Measurements from ENCODE around the gene TMEM145.
A peak's percentile ranks its signal among the peaks of the same experiment; 100 is the strongest.
"Not testable (repeated sequence)": the region's sequence is repeated elsewhere in the genome, so short reads cannot be mapped to it uniquely, and the experiment has no call there.

Gene TMEM145

GRCh38 chr19:42325308-42325895, 12.3 kb downstream of the TMEM145 start, which contains the start of gene MEGF8:
Gene MEGF8, plus strand, starts transcription at chr19:42325635. Its CDS starts 609 bp downstream, at chr19:42326244.
- Histone ChIP-seq H3K36me3 (ENCODE audit: control insufficient read depth, insufficient read depth, low read length) (no peaks in the 10 kb centered on the region), H3K27me3 (ENCODE audit: control insufficient read depth, insufficient read depth, low read length) (peaks cover 15% of the 10 kb centered on the region), H3K9me3 (ENCODE audit: control insufficient read depth, insufficient read depth, low read length) (no peaks in the 10 kb centered on the region), H3K4me1 (ENCODE audit: control insufficient read depth, insufficient read depth, low read length) (peaks cover 4% of the 10 kb centered on the region), H3K4me3 (ENCODE audit: low read depth, low read length) (peak within 1 kb of the TSS; percentile 84), H3K9ac (ENCODE audit: low read depth, low read length) (peak within 1 kb of the TSS; percentile 83)

DNA sequence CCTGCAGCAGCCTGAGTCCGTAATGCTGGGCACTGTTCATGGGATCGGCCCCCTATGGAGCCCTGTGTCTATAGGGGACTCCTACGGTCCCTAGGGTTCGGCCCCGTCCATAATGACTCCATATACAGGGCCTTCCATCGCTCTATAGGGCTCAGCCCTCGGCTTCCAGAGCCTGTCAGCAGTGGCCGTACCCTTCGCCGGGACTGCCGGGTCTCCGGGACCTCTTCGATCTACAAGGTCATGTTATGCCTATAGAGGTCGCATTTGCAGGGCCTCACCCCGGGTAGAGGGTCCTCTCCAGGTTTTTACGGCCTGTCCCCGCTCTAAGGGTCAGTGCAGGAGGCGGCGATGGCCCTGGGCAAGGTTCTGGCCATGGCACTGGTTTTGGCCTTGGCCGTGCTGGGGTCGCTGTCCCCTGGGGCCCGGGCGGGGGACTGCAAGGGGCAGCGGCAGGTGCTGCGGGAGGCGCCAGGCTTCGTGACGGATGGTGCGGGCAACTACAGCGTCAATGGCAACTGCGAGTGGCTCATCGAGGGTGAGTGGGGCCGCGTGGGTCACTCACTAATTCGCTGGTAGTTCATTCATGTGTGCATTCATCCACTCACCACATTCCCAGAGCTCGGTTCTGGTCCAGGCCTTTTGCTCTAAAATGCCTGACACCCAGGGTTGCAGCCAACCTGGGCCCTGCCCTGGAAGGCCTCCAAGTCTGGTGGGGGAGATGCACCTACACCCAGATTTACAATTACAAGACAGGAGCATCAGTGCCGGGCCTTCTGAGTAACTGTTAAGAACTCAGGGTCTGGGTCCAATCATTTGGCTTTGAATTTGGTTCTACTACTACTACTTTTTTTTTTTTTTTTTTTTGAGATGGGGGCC, 13.0 kb downstream of the TMEM145 start:
- H3K9me3 ChIP-seq (ENCODE audit: control insufficient read depth, insufficient read depth, low read length), result no peaks in the 10 kb centered on the region
- peaks cover 15% of the 10 kb centered on the region for H3K27me3 ChIP-seq (ENCODE audit: control insufficient read depth, insufficient read depth, low read length)
- H3K36me3 ChIP-seq (ENCODE audit: control insufficient read depth, insufficient read depth, low read length), result no peaks in the 10 kb centered on the region
- peak overlapping the region; percentile 84 for H3K4me3 ChIP-seq (ENCODE audit: low read depth, low read length)
- H3K4me1 ChIP-seq (ENCODE audit: control insufficient read depth, insufficient read depth, low read length), result peaks cover 5% of the 10 kb centered on the region
- peak overlapping the region; percentile 83 for H3K9ac ChIP-seq (ENCODE audit: low read depth, low read length)

GRCh38 chr19:42326969-42327368, 13.9 kb downstream of the TMEM145 start:
- H3K4me3 ChIP-seq (ENCODE audit: low read depth, low read length), result no peak overlapping the region
- H3K9ac ChIP-seq (ENCODE audit: low read depth, low read length), result no peak overlapping the region
- H3K9me3 ChIP-seq (ENCODE audit: control insufficient read depth, insufficient read depth, low read length), result no peaks in the 10 kb centered on the region
- peaks cover 12% of the 10 kb centered on the region for H3K27me3 ChIP-seq (ENCODE audit: control insufficient read depth, insufficient read depth, low read length)
- H3K36me3 ChIP-seq (ENCODE audit: control insufficient read depth, insufficient read depth, low read length), result no peaks in the 10 kb centered on the region
- peaks cover 5% of the 10 kb centered on the region for H3K4me1 ChIP-seq (ENCODE audit: control insufficient read depth, insufficient read depth, low read length)

DNA sequence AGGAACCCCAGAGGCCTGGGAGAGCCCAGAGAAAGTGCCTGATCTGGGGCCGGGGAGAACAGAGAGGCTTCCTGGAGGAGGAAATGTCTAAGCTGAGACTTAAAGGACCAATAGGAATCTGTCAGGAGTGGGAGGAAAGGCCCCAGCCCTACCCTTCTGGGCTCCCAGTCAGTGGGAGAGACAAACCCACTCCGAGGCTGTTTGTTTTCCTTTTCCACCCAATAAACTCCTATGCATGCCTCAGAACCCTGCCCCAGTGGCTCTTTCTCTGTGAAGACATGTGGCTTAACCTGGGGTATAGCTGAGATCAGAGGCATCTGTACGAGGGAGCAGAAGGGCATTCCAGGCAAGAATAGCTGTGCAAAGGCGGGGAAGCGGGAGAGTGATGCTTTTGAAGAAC, 14.3 kb downstream of the TMEM145 start:
- H3K4me1 ChIP-seq (ENCODE audit: control insufficient read depth, insufficient read depth, low read length), result peaks cover 5% of the 10 kb centered on the region
- no peaks in the 10 kb centered on the region for H3K9me3 ChIP-seq (ENCODE audit: control insufficient read depth, insufficient read depth, low read length)
- H3K36me3 ChIP-seq (ENCODE audit: control insufficient read depth, insufficient read depth, low read length), result no peaks in the 10 kb centered on the region
- H3K27me3 ChIP-seq (ENCODE audit: control insufficient read depth, insufficient read depth, low read length), result peaks cover 8% of the 10 kb centered on the region
- no peak overlapping the region for H3K4me3 ChIP-seq (ENCODE audit: low read depth, low read length)
- H3K9ac ChIP-seq (ENCODE audit: low read depth, low read length), result no peak overlapping the region

DNA sequence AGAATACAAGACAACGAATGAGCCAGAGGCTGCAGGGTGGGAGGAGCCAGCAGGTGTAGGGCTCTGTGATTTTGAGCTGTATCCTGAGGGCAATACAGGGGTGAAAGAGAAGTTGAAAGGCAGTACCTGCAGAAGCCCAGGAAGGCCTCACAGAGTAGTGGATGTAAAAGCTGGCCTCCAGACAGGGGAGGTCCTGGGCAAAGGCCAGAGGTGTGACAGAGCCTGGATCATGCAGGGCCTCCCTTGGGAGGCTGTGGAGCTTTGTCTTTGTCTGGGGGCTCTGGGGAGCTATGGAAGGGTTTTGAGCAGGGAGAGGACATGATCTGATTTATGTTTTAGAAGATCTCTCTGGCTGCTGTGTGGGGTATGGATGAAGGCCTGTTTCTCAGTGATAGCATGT, 15.0 kb downstream of the TMEM145 start:
- Histone ChIP-seq H3K9ac (ENCODE audit: low read depth, low read length) (no peak overlapping the region), H3K36me3 (ENCODE audit: control insufficient read depth, insufficient read depth, low read length) (no peaks in the 10 kb centered on the region), H3K9me3 (ENCODE audit: control insufficient read depth, insufficient read depth, low read length) (no peaks in the 10 kb centered on the region), H3K4me1 (ENCODE audit: control insufficient read depth, insufficient read depth, low read length) (peaks cover 5% of the 10 kb centered on the region), H3K4me3 (ENCODE audit: low read depth, low read length) (no peak overlapping the region), H3K27me3 (ENCODE audit: control insufficient read depth, insufficient read depth, low read length) (peaks cover 3% of the 10 kb centered on the region)

GRCh38 chr19:42328854-42329253, 15.7 kb downstream of the TMEM145 start:
- H3K9me3 ChIP-seq (ENCODE audit: control insufficient read depth, insufficient read depth, low read length), result no peaks in the 10 kb centered on the region
- peaks cover 5% of the 10 kb centered on the region for H3K4me1 ChIP-seq (ENCODE audit: control insufficient read depth, insufficient read depth, low read length)
- no peaks in the 10 kb centered on the region for H3K27me3 ChIP-seq (ENCODE audit: control insufficient read depth, insufficient read depth, low read length)
- no peak overlapping the region for H3K4me3 ChIP-seq (ENCODE audit: low read depth, low read length)
- peak overlapping the region; percentile 3 for H3K9ac ChIP-seq (ENCODE audit: low read depth, low read length)
- no peaks in the 10 kb centered on the region for H3K36me3 ChIP-seq (ENCODE audit: control insufficient read depth, insufficient read depth, low read length)

GRCh38 chr19:42330241-42330711, 17.2 kb downstream of the TMEM145 start:
- H3K4me1 ChIP-seq (ENCODE audit: control insufficient read depth, insufficient read depth, low read length), result peaks cover 5% of the 10 kb centered on the region
- no peaks in the 10 kb centered on the region for H3K36me3 ChIP-seq (ENCODE audit: control insufficient read depth, insufficient read depth, low read length)
- no peaks in the 10 kb centered on the region for H3K27me3 ChIP-seq (ENCODE audit: control insufficient read depth, insufficient read depth, low read length)
- no peak overlapping the region for H3K9ac ChIP-seq (ENCODE audit: low read depth, low read length)
- H3K9me3 ChIP-seq (ENCODE audit: control insufficient read depth, insufficient read depth, low read length), result no peaks in the 10 kb centered on the region
- no peak overlapping the region for H3K4me3 ChIP-seq (ENCODE audit: low read depth, low read length)

- H3K4me1 ChIP-seq (ENCODE audit: control insufficient read depth, insufficient read depth, low read length); H3K27me3 ChIP-seq (ENCODE audit: control insufficient read depth, insufficient read depth, low read length); H3K9ac ChIP-seq (ENCODE audit: low read depth, low read length); H3K9me3 ChIP-seq (ENCODE audit: control insufficient read depth, insufficient read depth, low read length); H3K4me3 ChIP-seq (ENCODE audit: low read depth, low read length); H3K36me3 ChIP-seq (ENCODE audit: control insufficient read depth, insufficient read depth, low read length): not testable (repeated sequence)
Measured at GRCh38 chr19:42331333-42331732, 18.2 kb downstream of the TMEM145 start.

DNA sequence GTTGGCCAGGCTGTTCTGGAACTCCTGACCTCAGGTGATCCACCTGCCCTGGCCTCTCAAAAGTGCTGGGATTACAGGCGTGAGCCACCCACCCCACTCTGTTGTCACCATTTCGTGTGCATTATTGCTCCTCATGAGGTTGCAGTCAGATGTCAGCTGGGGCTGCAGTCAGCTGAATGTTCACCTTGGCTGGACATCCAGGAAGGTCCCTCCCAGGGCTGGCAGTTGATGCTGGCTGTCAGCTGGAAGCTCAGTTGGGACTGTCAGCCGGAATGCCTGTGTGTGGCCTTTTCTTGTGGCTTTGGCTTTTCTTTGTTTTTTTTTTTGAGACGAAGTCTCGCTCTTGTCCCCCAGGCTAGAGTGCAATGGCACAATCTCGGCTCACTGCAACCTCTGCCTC, 18.9 kb downstream of the TMEM145 start:
- Histone ChIP-seq H3K36me3 (ENCODE audit: control insufficient read depth, insufficient read depth, low read length) (peaks cover 8% of the 10 kb centered on the region), H3K4me1 (ENCODE audit: control insufficient read depth, insufficient read depth, low read length) (peaks cover 5% of the 10 kb centered on the region), H3K4me3 (ENCODE audit: low read depth, low read length) (no peak overlapping the region), H3K9ac (ENCODE audit: low read depth, low read length) (no peak overlapping the region), H3K27me3 (ENCODE audit: control insufficient read depth, insufficient read depth, low read length) (no peaks in the 10 kb centered on the region), H3K9me3 (ENCODE audit: control insufficient read depth, insufficient read depth, low read length) (no peaks in the 10 kb centered on the region)

- Histone ChIP-seq H3K27me3 (ENCODE audit: control insufficient read depth, insufficient read depth, low read length) (no peaks in the 10 kb centered on the region), H3K9me3 (ENCODE audit: control insufficient read depth, insufficient read depth, low read length) (no peaks in the 10 kb centered on the region), H3K9ac (ENCODE audit: low read depth, low read length) (no peak overlapping the region), H3K36me3 (ENCODE audit: control insufficient read depth, insufficient read depth, low read length) (peaks cover 9% of the 10 kb centered on the region), H3K4me1 (ENCODE audit: control insufficient read depth, insufficient read depth, low read length) (peaks cover 5% of the 10 kb centered on the region), H3K4me3 (ENCODE audit: low read depth, low read length) (no peak overlapping the region)
Measured at GRCh38 chr19:42333018-42333417, 19.9 kb downstream of the TMEM145 start.

- H3K9ac ChIP-seq (ENCODE audit: low read depth, low read length), result no peak overlapping the region
- H3K27me3 ChIP-seq (ENCODE audit: control insufficient read depth, insufficient read depth, low read length), result no peaks in the 10 kb centered on the region
- peaks cover 5% of the 10 kb centered on the region for H3K4me1 ChIP-seq (ENCODE audit: control insufficient read depth, insufficient read depth, low read length)
- no peaks in the 10 kb centered on the region for H3K9me3 ChIP-seq (ENCODE audit: control insufficient read depth, insufficient read depth, low read length)
- H3K36me3 ChIP-seq (ENCODE audit: control insufficient read depth, insufficient read depth, low read length), result peaks cover 9% of the 10 kb centered on the region
- H3K4me3 ChIP-seq (ENCODE audit: low read depth, low read length), result no peak overlapping the region
Measured at GRCh38 chr19:42333975-42334696, 21.0 kb downstream of the TMEM145 start.
